Measurements from ENCODE around the gene MAPT.
"Not testable (repeated sequence)": the region's sequence is repeated elsewhere in the genome, so short reads cannot be mapped to it uniquely, and the experiment has no call there.

Gene MAPT

GRCh38 chr17:46001390-46002310 lies 107.3 kb downstream of the MAPT start:
- no peak for TF ChIP-seq CTCF (conservative IDR thresholded peaks at IDR 0.05; ENCODE audit: low read depth)
- no peak for DNase-seq (ENCODE audit: low spot score)
- ChIA-PET POLR2A (ENCODE audit: low non-redundant PET) (no interaction called here), CTCF (interaction anchor here (0.6 to 0.9 kb wide), 4 partner anchors 46 to 793 kb away, joined by 3 to 6 read pairs (median 6); no protein-coding TSS in a partner anchor)
- H3K27ac ChIP-seq: no peak overlapping the region

GRCh38 chr17:46002311-46002972 lies 108.1 kb downstream of the MAPT start:
- CTCF ChIA-PET: interaction anchor here (0.6 to 0.9 kb wide), 2 partner anchors 210 to 281 kb away, joined by 3 to 6 read pairs; no protein-coding TSS in a partner anchor
- H3K27ac ChIP-seq: no peak overlapping the region
- POLR2A ChIA-PET (ENCODE audit: low non-redundant PET): no interaction called here
- DNase-seq (ENCODE audit: low spot score): peak; percentile 70
- peak; percentile 95 for TF ChIP-seq CTCF (conservative IDR thresholded peaks at IDR 0.05; ENCODE audit: low read depth)

DNA sequence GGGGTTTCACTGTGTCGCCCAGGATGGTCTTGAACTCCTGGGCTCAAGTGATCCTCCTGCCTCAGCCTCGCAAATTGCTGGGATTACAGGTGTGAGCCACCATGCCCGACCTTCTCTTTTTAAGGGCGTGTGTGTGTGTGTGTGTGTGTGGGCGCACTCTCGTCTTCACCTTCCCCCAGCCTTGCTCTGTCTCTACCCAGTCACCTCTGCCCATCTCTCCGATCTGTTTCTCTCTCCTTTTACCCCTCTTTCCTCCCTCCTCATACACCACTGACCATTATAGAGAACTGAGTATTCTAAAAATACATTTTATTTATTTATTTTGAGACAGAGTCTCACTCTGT lies 108.6 kb downstream of the MAPT start:
- no peak overlapping the region for H3K27ac ChIP-seq
- POLR2A ChIA-PET (ENCODE audit: low non-redundant PET): no interaction called here
- CTCF ChIA-PET: interaction anchor here (0.6 to 1.7 kb wide), 2 partner anchors 210 to 281 kb away, joined by 3 to 9 read pairs; no protein-coding TSS in a partner anchor
- DNase-seq (ENCODE audit: low spot score): no peak
- TF ChIP-seq CTCF (conservative IDR thresholded peaks at IDR 0.05; ENCODE audit: low read depth): no peak

GRCh38 chr17:46003907-46004748 lies 109.8 kb downstream of the MAPT start:
- POLR2A ChIA-PET (ENCODE audit: low non-redundant PET): no interaction called here
- no peak for DNase-seq (ENCODE audit: low spot score)
- TF ChIP-seq CTCF (conservative IDR thresholded peaks at IDR 0.05; ENCODE audit: low read depth): no peak
- CTCF ChIA-PET: interaction anchor here (1.7 kb wide), 1 partner anchor 209 kb away, joined by 9 read pairs; no protein-coding TSS in a partner anchor
- H3K27ac ChIP-seq: no peak overlapping the region

DNA sequence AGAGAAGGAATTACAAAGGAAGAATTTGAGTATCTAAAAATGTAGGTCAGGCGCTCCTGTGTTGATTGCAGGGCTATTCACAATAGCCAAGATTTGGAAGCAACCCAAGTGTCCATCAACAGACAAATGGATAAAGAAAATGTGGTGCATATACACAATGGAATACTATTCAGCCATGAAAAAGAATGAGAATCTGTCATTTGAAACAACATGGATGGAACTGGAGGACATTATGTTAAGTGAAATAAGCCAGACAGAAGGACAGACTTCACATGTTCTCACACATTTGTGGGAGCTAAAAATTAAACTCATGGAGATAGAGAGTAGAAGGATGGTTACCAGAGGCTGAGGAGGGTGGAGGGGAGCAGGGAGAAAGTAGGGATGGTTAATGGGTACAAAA lies 111.7 kb downstream of the MAPT start:
- DNase-seq (ENCODE audit: low spot score); POLR2A ChIA-PET (ENCODE audit: low non-redundant PET); H3K27ac ChIP-seq; CTCF ChIA-PET: not testable (repeated sequence)

DNA sequence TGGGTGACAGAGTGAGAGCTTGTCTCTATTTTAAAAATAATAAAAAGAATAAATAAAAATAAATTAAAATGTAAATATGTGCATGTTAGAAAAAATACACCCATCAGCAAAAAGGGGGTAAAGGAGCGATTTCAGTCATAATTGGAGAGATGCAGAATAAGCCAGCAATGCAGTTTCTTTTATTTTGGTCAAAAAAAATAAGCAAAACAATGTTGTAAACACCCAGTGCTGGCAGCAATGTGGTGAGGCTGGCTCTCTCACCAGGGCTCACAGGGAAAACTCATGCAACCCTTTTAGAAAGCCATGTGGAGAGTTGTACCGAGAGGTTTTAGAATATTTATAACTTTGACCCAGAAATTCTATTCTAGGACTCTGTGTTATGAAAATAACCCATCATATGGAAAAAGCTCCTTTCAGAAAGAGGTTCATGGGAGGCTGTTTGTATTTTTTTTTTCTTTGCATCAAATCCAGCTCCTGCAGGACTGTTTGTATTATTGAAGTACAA lies 113.2 kb downstream of the MAPT start:
- ChIA-PET CTCF (no interaction called here), POLR2A (ENCODE audit: low non-redundant PET) (no interaction called here)
- DNase-seq (ENCODE audit: low spot score): no peak
- no peak overlapping the region for H3K27ac ChIP-seq
- no peak for TF ChIP-seq CTCF (conservative IDR thresholded peaks at IDR 0.05; ENCODE audit: low read depth)
